ENCODE data around the gene F2R. TPM values are rescaled to one million over a fixed set of nuclear protein-coding genes. Genes with fewer than 3 reads are reported as not detected.
A peak's percentile ranks its signal among the peaks of the same experiment; 100 is the strongest.

F2R gene
- total RNA-seq, 1 donor from 2014 or later: 38.6 TPM

DNA sequence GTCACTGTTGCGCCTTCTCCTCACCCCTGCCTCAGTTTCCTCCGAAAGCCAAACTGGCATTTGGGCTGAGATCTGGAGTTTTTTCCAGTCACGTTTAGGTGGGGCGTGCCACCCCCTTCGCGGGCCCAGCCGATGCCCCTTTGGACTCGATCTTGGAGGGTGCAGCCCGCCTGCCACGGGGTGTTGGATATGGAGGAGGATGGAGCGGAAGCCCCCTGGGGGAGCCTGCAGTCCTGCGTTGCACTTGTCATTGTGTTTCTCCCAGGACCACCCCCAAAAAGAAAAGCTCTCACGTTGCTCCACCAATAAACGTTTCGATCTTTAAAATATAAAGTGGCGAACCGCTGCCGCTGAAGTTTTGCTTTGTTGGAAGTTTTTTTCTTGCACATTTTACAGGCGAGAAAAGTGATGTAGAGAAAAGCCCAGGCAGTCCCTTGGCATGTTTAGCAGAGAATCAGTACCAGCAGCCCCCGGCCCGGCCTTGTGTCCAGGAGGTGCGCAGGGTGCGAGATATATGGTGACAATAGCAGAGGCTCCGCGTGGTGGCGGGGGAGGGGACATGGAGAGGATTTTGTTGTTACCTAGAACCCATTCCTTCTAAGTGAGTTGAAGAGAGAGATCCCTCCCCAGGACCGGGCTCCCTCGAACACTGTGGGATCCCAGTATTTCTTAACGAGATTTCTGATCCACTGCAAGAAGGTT, 681 bp downstream of the F2R start:
- Histone ChIP-seq H3K27me3 (peaks cover 10% of the 10 kb centered on the region), H3K4me1 (peaks cover 16% of the 10 kb centered on the region), H3K4me3 (peak overlapping the region; percentile 59), H3K9me3 (no peaks in the 10 kb centered on the region), H3K36me3 (no peaks in the 10 kb centered on the region), H3K27ac (peak overlapping the region; percentile 85)
- TF ChIP-seq, protein P1, sequence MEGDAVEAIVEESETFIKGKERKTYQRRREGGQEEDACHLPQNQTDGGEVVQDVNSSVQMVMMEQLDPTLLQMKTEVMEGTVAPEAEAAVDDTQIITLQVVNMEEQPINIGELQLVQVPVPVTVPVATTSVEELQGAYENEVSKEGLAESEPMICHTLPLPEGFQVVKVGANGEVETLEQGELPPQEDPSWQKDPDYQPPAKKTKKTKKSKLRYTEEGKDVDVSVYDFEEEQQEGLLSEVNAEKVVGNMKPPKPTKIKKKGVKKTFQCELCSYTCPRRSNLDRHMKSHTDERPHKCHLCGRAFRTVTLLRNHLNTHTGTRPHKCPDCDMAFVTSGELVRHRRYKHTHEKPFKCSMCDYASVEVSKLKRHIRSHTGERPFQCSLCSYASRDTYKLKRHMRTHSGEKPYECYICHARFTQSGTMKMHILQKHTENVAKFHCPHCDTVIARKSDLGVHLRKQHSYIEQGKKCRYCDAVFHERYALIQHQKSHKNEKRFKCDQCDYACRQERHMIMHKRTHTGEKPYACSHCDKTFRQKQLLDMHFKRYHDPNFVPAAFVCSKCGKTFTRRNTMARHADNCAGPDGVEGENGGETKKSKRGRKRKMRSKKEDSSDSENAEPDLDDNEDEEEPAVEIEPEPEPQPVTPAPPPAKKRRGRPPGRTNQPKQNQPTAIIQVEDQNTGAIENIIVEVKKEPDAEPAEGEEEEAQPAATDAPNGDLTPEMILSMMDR (IDR thresholded peaks at IDR 0.05): no peak
- no peak for DNase-seq
- no peak for ATAC-seq
- intact Hi-C loops (cut with DNase I): no loop called here

DNA sequence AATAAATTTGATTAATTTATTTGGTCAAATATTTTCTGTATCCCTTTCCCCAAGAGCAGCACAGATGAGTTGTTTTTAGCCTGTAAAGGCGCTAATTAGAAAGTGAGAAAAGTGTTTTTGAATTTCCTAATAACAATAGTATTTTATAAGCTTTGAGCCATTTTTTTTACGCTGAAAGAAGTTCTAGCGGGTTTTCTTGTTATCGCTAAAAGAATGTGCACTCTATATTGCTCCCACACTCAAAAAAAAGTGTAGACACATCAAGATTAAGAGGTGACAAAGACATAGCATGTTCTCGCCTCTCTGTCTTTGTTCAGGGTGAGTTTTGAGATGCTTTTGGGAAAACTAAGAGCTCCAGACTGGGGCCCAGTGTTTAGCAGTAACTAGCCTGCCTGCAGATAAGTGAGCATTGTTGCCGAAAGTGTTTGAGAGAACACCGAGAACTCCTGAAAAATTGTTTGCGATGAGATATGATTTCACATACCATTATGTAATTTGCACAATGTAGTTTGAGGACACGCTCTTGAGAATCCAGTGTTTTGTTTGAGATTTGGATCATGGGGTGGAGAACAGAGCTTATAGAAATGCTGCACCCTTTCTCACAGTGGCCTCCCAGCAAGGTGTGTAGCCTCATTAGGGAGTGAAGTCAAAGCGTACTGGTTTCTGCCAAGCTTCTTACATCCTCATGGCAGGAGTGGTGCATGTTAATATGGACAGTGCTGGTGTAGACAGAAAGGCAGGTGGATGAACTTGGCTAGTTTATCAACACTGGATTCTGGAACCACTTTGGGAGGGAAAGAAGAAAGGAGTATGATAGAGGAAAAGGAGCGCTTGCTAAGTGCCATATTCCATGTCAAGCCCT, 1.5 kb downstream of the F2R start:
- no peaks in the 10 kb centered on the region for H3K36me3 ChIP-seq
- peak overlapping the region; percentile 59 for H3K4me3 ChIP-seq
- no peak for ATAC-seq
- H3K9me3 ChIP-seq: no peaks in the 10 kb centered on the region
- peaks cover 24% of the 10 kb centered on the region for H3K4me1 ChIP-seq
- peak overlapping the region; percentile 85 for H3K27ac ChIP-seq
- intact Hi-C loops (cut with DNase I): no loop called here
- DNase-seq: no peak
- TF ChIP-seq, protein P1 (IDR thresholded peaks at IDR 0.05): no peak
- H3K27me3 ChIP-seq: peaks cover 10% of the 10 kb centered on the region

DNA sequence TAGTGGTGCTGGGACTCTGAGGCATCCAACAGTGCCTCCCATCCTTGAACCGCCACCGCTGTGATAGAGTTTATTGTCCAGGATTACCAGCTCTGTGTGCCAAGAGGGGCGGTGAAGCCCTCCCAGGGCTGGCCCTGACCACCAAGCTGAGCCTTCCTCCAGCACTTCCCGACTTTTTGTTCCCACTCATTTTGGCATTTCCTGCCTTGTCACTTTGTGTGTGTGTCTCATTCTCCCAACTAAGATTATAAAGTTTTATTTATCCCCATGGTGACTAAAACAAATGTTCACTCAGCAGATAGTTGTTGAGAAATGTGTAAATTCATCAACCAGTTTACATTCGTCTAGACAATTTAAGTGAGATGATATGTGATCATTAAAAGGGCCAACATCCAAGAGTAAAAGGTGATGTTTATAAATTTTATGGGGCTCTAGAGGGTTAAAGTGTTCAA, 2.5 kb downstream of the F2R start:
- Histone ChIP-seq H3K4me1 (peaks cover 24% of the 10 kb centered on the region), H3K36me3 (no peaks in the 10 kb centered on the region), H3K27me3 (peaks cover 10% of the 10 kb centered on the region), H3K4me3 (peak overlapping the region; percentile 59), H3K9me3 (no peaks in the 10 kb centered on the region), H3K27ac (no peak overlapping the region)
- ATAC-seq: no peak
- intact Hi-C loops (cut with DNase I): no loop called here
- TF ChIP-seq, protein P1 (IDR thresholded peaks at IDR 0.05): no peak
- DNase-seq: no peak

DNA sequence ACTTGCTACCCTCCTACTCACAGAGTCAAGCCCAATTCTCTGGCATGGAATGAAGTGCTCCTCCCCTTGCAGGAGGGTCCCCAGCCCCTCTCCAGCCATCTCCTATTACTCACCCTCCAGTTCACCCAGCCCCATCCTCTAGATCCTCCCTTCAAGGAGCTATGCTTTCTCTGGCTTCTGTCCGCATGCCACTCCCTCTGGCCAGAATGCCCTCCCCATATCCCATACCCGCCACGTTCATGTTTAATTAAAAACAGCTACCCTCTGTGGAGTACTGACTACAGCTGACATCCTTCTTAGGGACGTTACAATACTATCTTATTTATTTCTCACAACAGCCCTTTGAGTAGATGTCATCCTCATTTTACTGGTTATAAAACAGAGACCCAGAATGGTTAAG, 3.0 kb downstream of the F2R start:
- no peak for ATAC-seq
- peaks cover 24% of the 10 kb centered on the region for H3K4me1 ChIP-seq
- TF ChIP-seq, protein P1 (IDR thresholded peaks at IDR 0.05): no peak
- no peak for DNase-seq
- no peaks in the 10 kb centered on the region for H3K9me3 ChIP-seq
- no peak overlapping the region for H3K27ac ChIP-seq
- peaks cover 10% of the 10 kb centered on the region for H3K27me3 ChIP-seq
- no peaks in the 10 kb centered on the region for H3K36me3 ChIP-seq
- no peak overlapping the region for H3K4me3 ChIP-seq
- intact Hi-C loops (cut with DNase I): no loop called here

DNA sequence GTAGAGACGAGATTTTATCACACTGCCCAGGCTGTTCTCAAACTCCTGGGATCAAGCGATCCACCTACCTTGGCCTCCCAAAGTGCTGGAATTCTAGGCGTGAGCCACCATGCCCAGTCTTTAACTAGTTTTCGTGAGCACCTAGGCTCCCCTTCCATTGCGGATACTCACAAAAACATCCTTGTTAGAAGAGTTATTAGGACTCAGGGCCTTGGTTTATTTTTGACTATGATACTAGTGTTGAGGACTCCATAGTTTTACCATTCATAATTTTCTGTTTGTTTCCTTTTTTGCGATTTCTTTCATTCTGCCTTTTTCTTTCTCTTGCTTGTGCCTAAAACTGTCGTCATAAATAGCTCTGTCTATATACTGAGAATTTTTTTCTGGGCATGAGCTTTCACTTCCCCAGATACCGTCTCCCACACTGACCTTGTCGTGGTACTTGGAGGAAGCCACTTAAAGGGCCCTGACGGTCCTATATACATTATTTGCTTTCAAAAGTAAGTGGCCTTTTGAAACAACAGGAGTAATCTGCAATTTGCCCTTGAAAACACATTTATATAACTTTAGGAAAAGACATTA, 5.2 kb downstream of the F2R start:
- ATAC-seq (peak; percentile 63), DNase-seq (no peak)
- Histone ChIP-seq H3K9me3 (no peaks in the 10 kb centered on the region), H3K36me3 (no peaks in the 10 kb centered on the region), H3K4me1 (peaks cover 12% of the 10 kb centered on the region), H3K27ac (no peak overlapping the region), H3K27me3 (peaks cover 10% of the 10 kb centered on the region), H3K4me3 (no peak overlapping the region)
- intact Hi-C loops (cut with DNase I): no loop called here
- TF ChIP-seq, protein P1 (IDR thresholded peaks at IDR 0.05): no peak

Data from upper lobe of right lung (tissue), 1 donor.